IMR-90 (cell line): ENCODE measurements around the gene PRAME. TPM values are rescaled to one million over a fixed set of nuclear protein-coding genes. Genes with fewer than 3 reads are reported as not detected.

Experiments used
- ATAC-seq: fragments of 200-7000 bp; cut with Tn5 transposase; 2 replicates; pipeline ENCODE4 v1.9.1; 2020; ENCODE audit warnings: low read depth, mild to moderate bottlenecking, moderate library complexity
- BruUV-seq: library from RNA; stranded (reverse); fragments of 400-500 nt; replicated peaks from 2 replicates; lab custom pipeline; 2021; lab: Mats Ljungman, UMichigan
- CTCF ChIA-PET: fragments of 300-600 bp; formaldehyde crosslinking; extraction: SDS; loops from one replicate; lab custom pipeline; 2021; ENCODE audit warnings: antibody characterized with exemption; lab: Yijun Ruan, JAX
- POLR2A ChIA-PET: fragments of 300-600 bp; sonication (Branson Sonifier 250); formaldehyde crosslinking; loops from one replicate; lab custom pipeline; 2022; ENCODE audit warnings: antibody characterized with exemption; ENCODE audit not compliant: unreplicated experiment; lab: Charles Lee
- DNase-seq: peaks from one replicate; pipeline ENCODE4 v3.0.0; 2013
- H2AFZ ChIP-seq: replicated peaks from 2 replicates; pipeline ENCODE3; 2013; ENCODE audit warnings: low read length, mild to moderate bottlenecking; ENCODE audit not compliant: poor library complexity
- H2AK5ac ChIP-seq: 2 replicates; pipeline ENCODE4 v1.6.1; 2013; ENCODE audit warnings: low read depth, low read length, inconsistent platforms
- H2AK9ac ChIP-seq: replicated peaks from 2 replicates; pipeline ENCODE3; 2013; ENCODE audit warnings: mild to moderate bottlenecking, low read depth, low read length, moderate library complexity; ENCODE audit not compliant: poor library complexity
- H2BK120ac ChIP-seq: 2 replicates; pipeline ENCODE4 v1.6.1; 2013; ENCODE audit warnings: low read depth, low read length, inconsistent platforms
- H2BK15ac ChIP-seq: 3 replicates; pipeline ENCODE4 v1.6.1; 2013; ENCODE audit warnings: low read depth, low read length, inconsistent platforms
- H2BK20ac ChIP-seq: 2 replicates; pipeline ENCODE4 v1.6.1; 2013; ENCODE audit warnings: low read depth, mild to moderate bottlenecking, inconsistent platforms, low read length, moderate library complexity
- H2BK5ac ChIP-seq: 2 replicates; pipeline ENCODE4 v1.6.1; 2013; ENCODE audit warnings: mild to moderate bottlenecking, low read depth, low read length, inconsistent platforms; ENCODE audit not compliant: poor library complexity, severe bottlenecking
- H3K14ac ChIP-seq: replicated peaks from 2 replicates; pipeline ENCODE4 v1.6.1; 2013; ENCODE audit warnings: low read depth, low read length, inconsistent platforms
- H3K18ac ChIP-seq: 2 replicates; pipeline ENCODE4 v1.6.1; 2013; ENCODE audit warnings: low read depth, low read length, control low read depth
- H3K23ac ChIP-seq: 2 replicates; pipeline ENCODE4 v1.6.1; 2013; ENCODE audit warnings: low read depth, low read length, inconsistent platforms
- H3K27ac ChIP-seq: 2 replicates; pipeline ENCODE4 v1.5.1; 2013; ENCODE audit warnings: mild to moderate bottlenecking, control low read depth, low read length; ENCODE audit not compliant: insufficient read depth
- H3K27me3 ChIP-seq: 2 replicates; pipeline ENCODE4 v1.6.1; 2013; ENCODE audit warnings: low read length; ENCODE audit not compliant: control insufficient read depth, insufficient read depth
- H3K36me3 ChIP-seq: 2 replicates; pipeline ENCODE4 v1.6.1; 2013; ENCODE audit warnings: low read length, mixed read lengths; ENCODE audit not compliant: control insufficient read depth, insufficient read depth
- H3K4ac ChIP-seq: 2 replicates; pipeline ENCODE4 v1.6.1; 2013; ENCODE audit warnings: low read depth, low read length, inconsistent platforms
- H3K4me1 ChIP-seq: 2 replicates; pipeline ENCODE4 v1.6.1; 2013; ENCODE audit warnings: low read length, mixed read lengths; ENCODE audit not compliant: control insufficient read depth, insufficient read depth
- H3K4me2 ChIP-seq: 2 replicates; pipeline ENCODE4 v1.6.1; 2013; ENCODE audit warnings: low read depth, mild to moderate bottlenecking, control low read depth, low read length, moderate library complexity
- H3K4me3 ChIP-seq: 2 replicates; pipeline ENCODE4 v1.5.1; 2013; ENCODE audit warnings: low read depth, mild to moderate bottlenecking, control low read depth, low read length, moderate library complexity; ENCODE audit not compliant: insufficient read depth
- H3K56ac ChIP-seq: 2 replicates; pipeline ENCODE4 v1.6.1; 2013; ENCODE audit warnings: low read length, inconsistent platforms; ENCODE audit not compliant: insufficient read depth; ENCODE audit errors: extremely low read depth
- H3K79me1 ChIP-seq, 2 experiments: 2 replicates each; pipeline ENCODE4 v1.6.1; 2013; ENCODE audit warnings: low read length in 2 of 2, inconsistent platforms in 1 of 2, low read depth in 1 of 2
- H3K9ac ChIP-seq: 2 replicates; pipeline ENCODE4 v1.6.1; 2013; ENCODE audit warnings: low read depth, low read length, control low read depth
- H3K9me1 ChIP-seq: 2 replicates; pipeline ENCODE4 v1.6.1; 2013; ENCODE audit warnings: low read length, inconsistent platforms; ENCODE audit not compliant: insufficient read depth
- H3K9me3 ChIP-seq: 2 replicates; pipeline ENCODE4 v1.6.1; 2013; ENCODE audit warnings: low read length; ENCODE audit not compliant: control insufficient read depth, insufficient read depth
- H4K20me1 ChIP-seq: 2 replicates; pipeline ENCODE4 v1.6.1; 2013; ENCODE audit warnings: low read length, inconsistent platforms; ENCODE audit not compliant: insufficient read depth
- H4K5ac ChIP-seq: 2 replicates; pipeline ENCODE4 v1.6.1; 2013; ENCODE audit warnings: mild to moderate bottlenecking, low read depth, low read length, control low read depth
- H4K8ac ChIP-seq, 2 experiments: 2 replicates each; pipeline ENCODE4 v1.6.1; 2013; ENCODE audit warnings: low read depth in 2 of 2, low read length in 2 of 2, control low read depth in 1 of 2, inconsistent platforms in 1 of 2
- H4K91ac ChIP-seq: 2 replicates; pipeline ENCODE4 v1.6.1; 2013; ENCODE audit warnings: low read depth, low read length, inconsistent platforms; ENCODE audit not compliant: insufficient read depth
- CEBPB ChIP-seq: IDR thresholded peaks from 2 replicates; pipeline ENCODE4 v1.6.1; 2012; ENCODE audit warnings: low read depth, low read length, improper control_type of control experiment
- CHD1 ChIP-seq: IDR thresholded peaks from 2 replicates; pipeline ENCODE4 v1.6.1; 2012; ENCODE audit warnings: low read depth, low read length, improper control_type of control experiment
- CTCF ChIP-seq: conservative IDR thresholded peaks from 2 replicates; pipeline ENCODE4 v1.5.1; 2012; ENCODE audit warnings: mild to moderate bottlenecking, low read depth, low read length, improper control_type of control experiment
- FOS ChIP-seq: fragments of 150-350 bp; IDR thresholded peaks from 2 replicates; pipeline ENCODE4 v1.6.1; 2016; ENCODE audit warnings: low read depth, low read length
- MAFK ChIP-seq: IDR thresholded peaks from 2 replicates; pipeline ENCODE4 v1.6.1; 2012; ENCODE audit warnings: low read depth, low read length, improper control_type of control experiment
- MAZ ChIP-seq: IDR thresholded peaks from 2 replicates; pipeline ENCODE4 v1.6.1; 2012; ENCODE audit warnings: low read depth, mild to moderate bottlenecking, low read length, improper control_type of control experiment, moderate library complexity, borderline replicate concordance
- NFE2L2 ChIP-seq: fragments of 150-350 bp; IDR thresholded peaks from 2 replicates; pipeline ENCODE4 v1.6.1; 2016; ENCODE audit warnings: low read depth, mild to moderate bottlenecking, low read length
- POLR2A ChIP-seq: IDR thresholded peaks from 2 replicates; pipeline ENCODE4 v1.6.1; 2012; ENCODE audit warnings: mild to moderate bottlenecking, low read depth, low read length
- RFX5 ChIP-seq: IDR thresholded peaks from 2 replicates; pipeline ENCODE4 v1.8.0; 2012; ENCODE audit warnings: low read depth, mild to moderate bottlenecking, low read length, moderate library complexity
- USF2 ChIP-seq: fragments of 150-350 bp; IDR thresholded peaks from 2 replicates; pipeline ENCODE4 v1.6.1; 2017; ENCODE audit warnings: mild to moderate bottlenecking, antibody characterized with exemption, low read length, low read depth
- WGBS, 2 experiments: methylation state at CpG; one replicate each; pipeline versions ENCODE4 v1.1.5 to v1.1.7; 2013; ENCODE audit warnings: missing lambda C conversion rate in 2 of 2; ENCODE audit not compliant: insufficient read length in 1 of 2; ENCODE audit errors: extremely low coverage in 2 of 2; 5-methylcytosine and 5-hydroxymethylcytosine counted together
- dilution Hi-C: fragments of 300-500 bp; cut with HindIII; formaldehyde crosslinking; loops from one replicate; pipeline ENCODE4 v1.14.3; 2018; ENCODE audit warnings: low sequenced_read_pairs; ENCODE audit not compliant: unreplicated experiment
- in situ Hi-C: fragments of 300-500 bp; cut with MboI; formaldehyde crosslinking; loops from 3 replicates; pipeline ENCODE4 v1.14.3; 2019; ENCODE audit warnings: low sequenced_read_pairs, inconsistent platforms, mixed read lengths
- intact Hi-C: fragments of 100-400 bp; cut with micrococcal nuclease; formaldehyde crosslinking; loops from 2 replicates; pipeline ENCODE4 v1.10.0; 2022
- polyA plus RNA-seq, 3 experiments: library from polyadenylated mRNA; depleted of rRNA; stranded (reverse); fragments of >200 nt; gene quantifications; 2 replicates each; pipeline ENCODE4 v1.2.3, GENCODE V29; 2012; ENCODE audit warnings: low replicate concordance in 1 of 3
- total RNA-seq: library from RNA; depleted of rRNA; stranded (reverse); fragments of >200 nt; gene quantifications from 2 replicates; pipeline ENCODE4 v1.2.3, GENCODE V29; 2012

Gene PRAME
- total and polyA plus RNA-seq, 2 of the 4 experiments (the other 2 are of a cell fraction), result not detected

- H2AFZ ChIP-seq, result peak overlapping the region; percentile 28
- in situ Hi-C loops, result loop anchor here (10.0 kb wide), 1 partner anchor 114 kb away; no protein-coding TSS in a partner anchor
These were observed 19.8 kb upstream of the PRAME start for GRCh38 chr22:22578702-22579424.

More at GRCh38 chr22:22578702-22579424, 19.8 kb upstream of the PRAME start:
- WGBS, 2 experiments, result no CpG with 5 or more reads among the region's 10 CpGs
- DNase-seq (peak; percentile 39), ATAC-seq (peak; percentile 71)
- H2BK15ac ChIP-seq, result no peak overlapping the region
- ChIA-PET POLR2A (no interaction called here), CTCF (interaction anchor here (4.1 kb wide), 1 partner anchor 9 kb away, joined by 51 read pairs; no protein-coding TSS in a partner anchor)
- no TSS peak for BruUV-seq
- TF ChIP-seq RFX5, result no peak
- TF ChIP-seq POLR2A, result no peak
- TF ChIP-seq CEBPB, result no peak
- no peak for TF ChIP-seq MAFK
- TF ChIP-seq CHD1, result no peak
- TF ChIP-seq FOS, result no peak
- no peak for TF ChIP-seq NFE2L2
- no peak for TF ChIP-seq CTCF
- TF ChIP-seq MAZ, result no peak
- TF ChIP-seq USF2, result no peak
- H3K79me1 ChIP-seq, result no peaks in the 10 kb centered on the region
- H2AK9ac ChIP-seq, result no peak overlapping the region
- H3K4ac ChIP-seq, result no peak overlapping the region
- no peak overlapping the region for H2BK20ac ChIP-seq
- H3K4me3 ChIP-seq, result no peak overlapping the region
- H4K20me1 ChIP-seq, result no peaks in the 10 kb centered on the region
- no peak overlapping the region for H3K4me2 ChIP-seq
- no peak overlapping the region for H3K18ac ChIP-seq
- H3K27me3 ChIP-seq, result no peaks in the 10 kb centered on the region
- H2BK120ac ChIP-seq, result no peak overlapping the region
- H3K23ac ChIP-seq, result no peak overlapping the region
- H3K27ac ChIP-seq, result no peak overlapping the region
- no peak overlapping the region for H4K91ac ChIP-seq
- no peak overlapping the region for H3K14ac ChIP-seq
- no peak overlapping the region for H3K56ac ChIP-seq
- H3K9ac ChIP-seq, result no peak overlapping the region
- no peaks in the 10 kb centered on the region for H3K36me3 ChIP-seq
- H3K9me1 ChIP-seq, result no peaks in the 10 kb centered on the region
- no peak overlapping the region for H4K5ac ChIP-seq
- intact Hi-C loops (no loop called here), dilution Hi-C loops (no loop called here)
- H4K8ac ChIP-seq, result no peak overlapping the region
- H2BK5ac ChIP-seq, result no peak overlapping the region
- H2AK5ac ChIP-seq, result no peak overlapping the region
- H3K9me3 ChIP-seq, result no peaks in the 10 kb centered on the region
- no peaks in the 10 kb centered on the region for H3K4me1 ChIP-seq
